Suprapubic skin (tissue), 3 donors: ENCODE measurements around the gene JMJD1C.

Experiments
- CTCF ChIP-seq, 2 donors: fragments of 200-600 bp in 1 of 2; fragments of 450-650 bp in 1 of 2; sonication (generic) in 1 of 2; IDR thresholded peaks; one replicate each; pipeline ENCODE4 v1.5.1; 2016 to 2019; ENCODE audit warnings: antibody characterized with exemption in 2 of 2, mild to moderate bottlenecking in 1 of 2, moderate library complexity in 1 of 2
- EP300 ChIP-seq: sonication (generic); formaldehyde crosslinking; IDR thresholded peaks from one replicate; pipeline ENCODE4 v1.6.1; 2017; ENCODE audit warnings: antibody characterized with exemption
- POLR2A ChIP-seq, 2 donors: fragments of 450-650 bp; IDR thresholded peaks; one replicate each; pipeline ENCODE4 v1.6.1; 2017; ENCODE audit warnings: antibody characterized with exemption in 2 of 2, mild to moderate bottlenecking in 2 of 2, moderate library complexity in 2 of 2

- TF ChIP-seq POLR2A (IDR thresholded peaks at IDR 0.05), result no peak
- no peak for TF ChIP-seq CTCF (IDR thresholded peaks at IDR 0.05)
- no peak for TF ChIP-seq EP300
Measured at GRCh38 chr10:63323701-63324494, 141.9 kb downstream of the JMJD1C start.
